GM06990 (cell line): Measurements from ENCODE around the gene APLN.

Experiments
- DNase-seq: peaks from one replicate; pipeline ENCODE4 v3.0.0-alpha.2; 2011; ENCODE audit not compliant: insufficient read length; ENCODE audit errors: extremely low read depth
- H3K27me3 ChIP-seq: replicated peaks from 2 replicates; pipeline ENCODE4 v1.6.0; 2011; ENCODE audit warnings: low read length; ENCODE audit not compliant: control insufficient read depth, insufficient read depth
- H3K36me3 ChIP-seq: 2 replicates; pipeline ENCODE4 v1.5.1; 2011; ENCODE audit warnings: low read length; ENCODE audit not compliant: control insufficient read depth, insufficient read depth
- H3K4me3 ChIP-seq: replicated peaks from 2 replicates; pipeline ENCODE4 v1.5.1; 2011; ENCODE audit warnings: low read depth, mild to moderate bottlenecking, control low read depth, low read length
- CTCF ChIP-seq: IDR thresholded peaks from 2 replicates; pipeline ENCODE4 v1.5.1; 2011; ENCODE audit warnings: low read length, control low read depth, mild to moderate bottlenecking, inconsistent platforms; ENCODE audit not compliant: insufficient read depth, poor library complexity, severe bottlenecking

Gene APLN

GRCh38 chrX:129637217-129638109 is 17.3 kb downstream of the APLN start:
- DNase-seq, result peak; percentile 23
- Histone ChIP-seq H3K27me3 (no peaks in the 10 kb centered on the region; the same call in 1 of the 2 replicates), H3K36me3 (no peaks in the 10 kb centered on the region), H3K4me3 (no peak overlapping the region)
- peak; percentile 98 for TF ChIP-seq CTCF

GRCh38 chrX:129636175-129636681 is 18.5 kb downstream of the APLN start:
- no peak overlapping the region for H3K4me3 ChIP-seq
- TF ChIP-seq CTCF, result no peak
- no peak for DNase-seq

GRCh38 chrX:129634541-129634940 is 20.2 kb downstream of the APLN start:
- H3K27me3 ChIP-seq, result no peaks in the 10 kb centered on the region; the same call in 1 of the 2 replicates
- no peak for DNase-seq
- no peak for TF ChIP-seq CTCF
- H3K4me3 ChIP-seq, result no peak overlapping the region
- H3K36me3 ChIP-seq, result no peaks in the 10 kb centered on the region

More at GRCh38 chrX:129636175-129636681, 18.5 kb downstream of the APLN start:
- Histone ChIP-seq H3K36me3 (no peaks in the 10 kb centered on the region), H3K27me3 (no peaks in the 10 kb centered on the region; the same call in 1 of the 2 replicates)

- H3K27me3 ChIP-seq, result no peaks in the 10 kb centered on the region
- H3K4me3 ChIP-seq, result no peak overlapping the region
- H3K36me3 ChIP-seq, result no peaks in the 10 kb centered on the region
- no peak for TF ChIP-seq CTCF
- DNase-seq, result no peak
Observed at GRCh38 chrX:129632443-129632842, 22.3 kb downstream of the APLN start.

GRCh38 chrX:129631849-129632248 is 22.9 kb downstream of the APLN start:
- H3K27me3 ChIP-seq, result no peaks in the 10 kb centered on the region
- no peaks in the 10 kb centered on the region for H3K36me3 ChIP-seq
- TF ChIP-seq CTCF, result no peak
- no peak for DNase-seq
- H3K4me3 ChIP-seq, result no peak overlapping the region

- no peak overlapping the region for H3K4me3 ChIP-seq
- TF ChIP-seq CTCF, result no peak
- no peaks in the 10 kb centered on the region for H3K27me3 ChIP-seq
- DNase-seq, result no peak
- no peaks in the 10 kb centered on the region for H3K36me3 ChIP-seq
Observed at GRCh38 chrX:129629837-129630236, 24.9 kb downstream of the APLN start.
